WTC11 (cell line): ENCODE measurements around the gene ZNF283. TPM values are rescaled to one million over a fixed set of nuclear protein-coding genes. Genes with fewer than 3 reads are reported as not detected.

Experiments used
- ATAC-seq: fragments of 200-7000 bp; cut with Tn5 transposase; 2 replicates; pipeline ENCODE4 v1.10.0; 2021; ENCODE audit warnings: mild to moderate bottlenecking, moderate library complexity
- CTCF ChIA-PET: fragments of 300-600 bp; sonication (Branson Sonifier 250); formaldehyde crosslinking; loops from one replicate; lab custom pipeline; 2021; ENCODE audit warnings: antibody characterized with exemption; lab: Charles Lee
- POLR2A ChIA-PET: fragments of 350-600 bp; sonication (Branson Sonifier 250); formaldehyde crosslinking; loops from one replicate; lab custom pipeline; 2021; ENCODE audit warnings: antibody characterized with exemption; lab: Charles Lee
- DNase-seq: peaks from one replicate; pipeline ENCODE4 v3.0.0; 2021; ENCODE audit warnings: low spot score
- H3K27ac Mint-ChIP-seq: 2 replicates; pipeline ENCODE4 v1.8.0; 2021; ENCODE audit warnings: mixed read lengths
- H3K27me3 Mint-ChIP-seq: 2 replicates; pipeline ENCODE4 v1.8.0; 2021; ENCODE audit warnings: low read depth, mild to moderate bottlenecking, moderate library complexity, mixed read lengths
- H3K36me3 Mint-ChIP-seq: 2 replicates; pipeline ENCODE4 v1.8.0; 2021; ENCODE audit warnings: mixed read lengths
- H3K4me1 Mint-ChIP-seq: 2 replicates; pipeline ENCODE4 v1.8.0; 2022; ENCODE audit warnings: mixed read lengths
- H3K4me3 Mint-ChIP-seq: 2 replicates; pipeline ENCODE4 v1.8.0; 2021; ENCODE audit warnings: mild to moderate bottlenecking, moderate library complexity, mixed read lengths
- H3K9me3 Mint-ChIP-seq: 2 replicates; pipeline ENCODE4 v1.8.0; 2021; ENCODE audit warnings: mixed read lengths
- CREB1 ChIP-seq: sonication (generic); formaldehyde crosslinking; IDR thresholded peaks from 2 replicates; pipeline ENCODE4 v1.8.0; 2023; ENCODE audit warnings: mild to moderate bottlenecking, missing genetic modification reagents
- FOXK1 ChIP-seq: sonication (generic); formaldehyde crosslinking; IDR thresholded peaks from 2 replicates; pipeline ENCODE4 v1.8.0; 2022; ENCODE audit warnings: mild to moderate bottlenecking, moderate library complexity, missing genetic modification reagents
- GABPB1 ChIP-seq: sonication (generic); formaldehyde crosslinking; IDR thresholded peaks from 2 replicates; pipeline ENCODE4 v1.8.1; 2023; ENCODE audit warnings: mild to moderate bottlenecking, missing genetic modification reagents
- IRF2 ChIP-seq: sonication (generic); formaldehyde crosslinking; IDR thresholded peaks from 2 replicates; pipeline ENCODE4 v1.8.0; 2022; ENCODE audit warnings: low read depth, missing genetic modification reagents, borderline replicate concordance
- SMAD3 ChIP-seq: sonication (generic); formaldehyde crosslinking; IDR thresholded peaks from 2 replicates; pipeline ENCODE4 v1.8.0; 2022; ENCODE audit warnings: missing genetic modification reagents, mild to moderate bottlenecking, borderline replicate concordance
- ZNF263 ChIP-seq: sonication (generic); formaldehyde crosslinking; IDR thresholded peaks from 2 replicates; pipeline ENCODE4 v1.8.1; 2022; ENCODE audit warnings: low read depth, mild to moderate bottlenecking, moderate library complexity, missing genetic modification reagents
- ZNF317 ChIP-seq: sonication (generic); formaldehyde crosslinking; IDR thresholded peaks from 2 replicates; pipeline ENCODE4 v1.8.1; 2023; ENCODE audit warnings: low read depth, mild to moderate bottlenecking, moderate library complexity, missing genetic modification reagents, borderline replicate concordance
- ZNF671 ChIP-seq: fragments of 250-450 bp; sonication (Bioruptor Pico); IDR thresholded peaks from 2 replicates; pipeline ENCODE4 v1.8.0; 2021; ENCODE audit warnings: mild to moderate bottlenecking
- total RNA-seq: library from RNA; stranded (reverse); gene quantifications from 3 replicates; pipeline ENCODE4 v1.2.3, GENCODE V29; 2021
- TF ChIP-seq, protein P1 (sequence below): fragments of 200-600 bp; IDR thresholded peaks from 2 replicates; pipeline ENCODE4 v1.8.0; 2022; ENCODE audit warnings: antibody characterized with exemption
- TF ChIP-seq, protein P2 (sequence below): sonication (generic); formaldehyde crosslinking; IDR thresholded peaks from 2 replicates; pipeline ENCODE4 v1.8.0; 2022; ENCODE audit warnings: mild to moderate bottlenecking, missing genetic modification reagents
- TF ChIP-seq, protein P3 (sequence below): fragments of 250-450 bp; sonication (Bioruptor Pico); IDR thresholded peaks from 2 replicates; pipeline ENCODE4 v2.1.2; 2022; ENCODE audit warnings: mild to moderate bottlenecking, moderate library complexity
- TF ChIP-seq, protein P4 (sequence below): sonication (generic); formaldehyde crosslinking; conservative IDR thresholded peaks from 2 replicates; pipeline ENCODE4 v1.8.1; 2023; ENCODE audit warnings: mild to moderate bottlenecking, low read depth, missing genetic modification reagents, moderate library complexity
- TF ChIP-seq, protein P5 (sequence below): sonication (generic); formaldehyde crosslinking; IDR thresholded peaks from 2 replicates; pipeline ENCODE4 v1.8.1; 2023; ENCODE audit warnings: mild to moderate bottlenecking, missing genetic modification reagents

The ZNF283 gene
- total RNA-seq, 1 experiment from 2014 or later: 7.1 TPM

DNA sequence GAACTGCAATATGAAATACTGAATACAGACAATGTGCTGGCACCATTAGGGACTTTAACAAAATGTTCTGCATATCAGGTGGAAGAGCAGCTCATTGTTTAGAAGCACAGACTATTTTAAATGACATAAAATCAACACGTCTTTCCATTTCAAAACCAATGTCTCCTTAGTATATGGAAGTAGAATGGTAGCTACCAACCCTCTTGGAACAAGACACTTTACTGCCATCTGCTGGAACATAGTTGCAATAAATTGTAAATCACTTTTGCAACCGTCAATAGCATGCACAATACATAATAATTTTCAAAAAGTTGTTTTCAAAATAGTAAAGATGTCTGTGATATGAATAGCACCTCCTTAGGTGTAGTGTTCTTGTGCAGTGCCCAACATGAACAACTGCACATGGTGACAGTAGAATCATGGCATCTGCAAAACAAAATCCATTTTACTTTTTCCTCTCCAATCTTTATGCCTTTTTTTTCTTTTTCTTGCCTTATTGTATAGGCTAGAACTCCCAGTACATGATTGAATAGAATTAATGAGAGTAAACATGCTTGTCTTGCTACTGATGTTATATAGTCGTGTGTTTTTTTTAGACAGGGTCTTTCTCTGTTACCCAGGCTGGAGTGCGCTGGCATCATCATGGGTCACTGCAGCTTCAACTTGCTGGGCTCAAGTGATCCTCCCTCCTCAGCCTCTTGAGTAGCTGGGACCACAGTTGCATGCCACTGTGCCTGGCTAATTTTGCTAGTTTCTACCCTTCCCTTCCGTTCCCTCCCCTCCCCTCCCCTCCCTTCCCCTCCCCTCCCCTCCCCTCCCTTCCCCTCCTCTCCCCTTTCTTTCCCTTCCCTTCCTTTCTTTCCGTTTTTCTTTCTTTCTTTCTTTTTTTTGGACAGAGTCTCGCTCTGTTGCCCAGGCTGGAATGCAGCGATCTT is 17.1 kb upstream of the ZNF283 start:
- POLR2A ChIA-PET: interaction anchor here (0.6 kb wide), 1 partner anchor 9 kb away, joined by 5 read pairs; no protein-coding TSS in a partner anchor
- no peaks in the 10 kb centered on the region for H3K36me3 Mint-ChIP-seq
- no peaks in the 10 kb centered on the region for H3K4me1 Mint-ChIP-seq
- CTCF ChIA-PET: interaction anchor here (0.6 to 1.9 kb wide), 27 partner anchors 9 to 385 kb away, joined by 3 to 36 read pairs (median 5); partner anchors contain the start of genes IRGQ, PLAUR, SMG9 and ZNF155
- no peak overlapping the region for H3K27ac Mint-ChIP-seq
- no peak for TF ChIP-seq ZNF671
- TF ChIP-seq, protein P1, sequence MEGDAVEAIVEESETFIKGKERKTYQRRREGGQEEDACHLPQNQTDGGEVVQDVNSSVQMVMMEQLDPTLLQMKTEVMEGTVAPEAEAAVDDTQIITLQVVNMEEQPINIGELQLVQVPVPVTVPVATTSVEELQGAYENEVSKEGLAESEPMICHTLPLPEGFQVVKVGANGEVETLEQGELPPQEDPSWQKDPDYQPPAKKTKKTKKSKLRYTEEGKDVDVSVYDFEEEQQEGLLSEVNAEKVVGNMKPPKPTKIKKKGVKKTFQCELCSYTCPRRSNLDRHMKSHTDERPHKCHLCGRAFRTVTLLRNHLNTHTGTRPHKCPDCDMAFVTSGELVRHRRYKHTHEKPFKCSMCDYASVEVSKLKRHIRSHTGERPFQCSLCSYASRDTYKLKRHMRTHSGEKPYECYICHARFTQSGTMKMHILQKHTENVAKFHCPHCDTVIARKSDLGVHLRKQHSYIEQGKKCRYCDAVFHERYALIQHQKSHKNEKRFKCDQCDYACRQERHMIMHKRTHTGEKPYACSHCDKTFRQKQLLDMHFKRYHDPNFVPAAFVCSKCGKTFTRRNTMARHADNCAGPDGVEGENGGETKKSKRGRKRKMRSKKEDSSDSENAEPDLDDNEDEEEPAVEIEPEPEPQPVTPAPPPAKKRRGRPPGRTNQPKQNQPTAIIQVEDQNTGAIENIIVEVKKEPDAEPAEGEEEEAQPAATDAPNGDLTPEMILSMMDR: peak; percentile 33
- H3K4me3 Mint-ChIP-seq: no peak overlapping the region
- H3K9me3 Mint-ChIP-seq: peaks cover 20% of the 10 kb centered on the region
- no peak for DNase-seq
- ATAC-seq: peak; percentile 39; the same call in 1 of the 2 replicates
- H3K27me3 Mint-ChIP-seq: peaks cover 23% of the 10 kb centered on the region

DNA sequence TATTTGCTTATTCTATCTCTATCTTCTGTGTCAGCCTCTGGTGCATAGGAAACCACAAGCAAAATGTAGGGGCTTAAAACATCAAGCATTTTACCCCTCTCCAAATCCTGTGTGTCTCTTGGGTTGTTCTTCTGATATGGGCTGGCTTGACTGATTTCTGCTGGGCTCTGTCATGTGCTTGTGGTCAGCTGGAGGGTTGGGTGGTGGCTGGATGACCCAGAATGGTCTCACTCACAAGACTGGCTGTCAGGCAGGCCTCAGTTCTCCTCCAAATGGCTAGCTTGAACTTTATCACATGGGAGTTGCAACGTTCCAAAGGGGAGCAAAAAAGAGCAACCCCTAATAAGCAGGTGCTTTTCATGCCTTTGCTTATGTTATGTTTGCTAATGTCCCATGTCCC is 15.3 kb upstream of the ZNF283 start:
- Mint-ChIP-seq H3K27me3 (peaks cover 31% of the 10 kb centered on the region), H3K27ac (no peak overlapping the region), H3K4me1 (peaks cover 4% of the 10 kb centered on the region), H3K9me3 (peaks cover 24% of the 10 kb centered on the region), H3K36me3 (no peaks in the 10 kb centered on the region; the same call in 1 of the 2 replicates), H3K4me3 (no peak overlapping the region)
- no peak for DNase-seq
- ChIA-PET CTCF (no interaction called here), POLR2A (no interaction called here)
- TF ChIP-seq FOXK1 (CRISPR knock-in tag) (no peak), CREB1 (CRISPR knock-in tag) (no peak), SMAD3 (no peak), ZNF263 (CRISPR knock-in tag) (no peak)
- TF ChIP-seq, protein P2, sequence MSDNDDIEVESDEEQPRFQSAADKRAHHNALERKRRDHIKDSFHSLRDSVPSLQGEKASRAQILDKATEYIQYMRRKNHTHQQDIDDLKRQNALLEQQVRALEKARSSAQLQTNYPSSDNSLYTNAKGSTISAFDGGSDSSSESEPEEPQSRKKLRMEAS (CRISPR knock-in tag): no peak
- TF ChIP-seq, protein P3, sequence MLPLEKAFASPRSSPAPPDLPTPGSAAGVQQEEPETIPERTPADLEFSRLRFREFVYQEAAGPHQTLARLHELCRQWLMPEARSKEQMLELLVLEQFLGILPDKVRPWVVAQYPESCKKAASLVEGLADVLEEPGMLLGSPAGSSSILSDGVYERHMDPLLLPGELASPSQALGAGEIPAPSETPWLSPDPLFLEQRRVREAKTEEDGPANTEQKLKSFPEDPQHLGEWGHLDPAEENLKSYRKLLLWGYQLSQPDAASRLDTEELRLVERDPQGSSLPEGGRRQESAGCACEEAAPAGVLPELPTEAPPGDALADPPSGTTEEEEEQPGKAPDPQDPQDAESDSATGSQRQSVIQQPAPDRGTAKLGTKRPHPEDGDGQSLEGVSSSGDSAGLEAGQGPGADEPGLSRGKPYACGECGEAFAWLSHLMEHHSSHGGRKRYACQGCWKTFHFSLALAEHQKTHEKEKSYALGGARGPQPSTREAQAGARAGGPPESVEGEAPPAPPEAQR (CRISPR knock-in tag): no peak
- TF ChIP-seq, protein P4, sequence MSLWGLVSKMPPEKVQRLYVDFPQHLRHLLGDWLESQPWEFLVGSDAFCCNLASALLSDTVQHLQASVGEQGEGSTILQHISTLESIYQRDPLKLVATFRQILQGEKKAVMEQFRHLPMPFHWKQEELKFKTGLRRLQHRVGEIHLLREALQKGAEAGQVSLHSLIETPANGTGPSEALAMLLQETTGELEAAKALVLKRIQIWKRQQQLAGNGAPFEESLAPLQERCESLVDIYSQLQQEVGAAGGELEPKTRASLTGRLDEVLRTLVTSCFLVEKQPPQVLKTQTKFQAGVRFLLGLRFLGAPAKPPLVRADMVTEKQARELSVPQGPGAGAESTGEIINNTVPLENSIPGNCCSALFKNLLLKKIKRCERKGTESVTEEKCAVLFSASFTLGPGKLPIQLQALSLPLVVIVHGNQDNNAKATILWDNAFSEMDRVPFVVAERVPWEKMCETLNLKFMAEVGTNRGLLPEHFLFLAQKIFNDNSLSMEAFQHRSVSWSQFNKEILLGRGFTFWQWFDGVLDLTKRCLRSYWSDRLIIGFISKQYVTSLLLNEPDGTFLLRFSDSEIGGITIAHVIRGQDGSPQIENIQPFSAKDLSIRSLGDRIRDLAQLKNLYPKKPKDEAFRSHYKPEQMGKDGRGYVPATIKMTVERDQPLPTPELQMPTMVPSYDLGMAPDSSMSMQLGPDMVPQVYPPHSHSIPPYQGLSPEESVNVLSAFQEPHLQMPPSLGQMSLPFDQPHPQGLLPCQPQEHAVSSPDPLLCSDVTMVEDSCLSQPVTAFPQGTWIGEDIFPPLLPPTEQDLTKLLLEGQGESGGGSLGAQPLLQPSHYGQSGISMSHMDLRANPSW (CRISPR knock-in tag): no peak
- ATAC-seq: no peak

DNA sequence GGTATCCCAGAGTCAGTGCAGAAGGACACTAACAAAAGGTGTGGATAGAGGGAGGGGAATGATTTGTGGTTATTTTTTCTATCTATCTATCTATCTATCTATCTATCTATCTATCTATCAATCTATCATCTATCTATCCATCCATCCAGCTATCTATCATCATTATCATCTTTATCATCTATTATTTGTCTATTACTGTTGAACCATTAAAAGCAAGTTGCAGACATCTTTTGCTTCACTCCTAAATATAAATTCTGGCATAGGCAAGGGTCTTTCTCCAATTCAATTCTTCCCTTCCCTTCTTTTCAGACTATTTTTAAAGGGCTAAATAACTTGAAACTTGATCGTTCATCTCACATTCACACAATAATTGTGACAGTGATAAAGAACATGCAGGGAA is 14.9 kb upstream of the ZNF283 start:
- CTCF ChIA-PET: interaction anchor here (1.0 to 1.2 kb wide), 2 partner anchors 46 to 144 kb away, joined by 3 read pairs; no protein-coding TSS in a partner anchor

More for the DNA sequence above, 14.9 kb upstream of the ZNF283 start:
- peaks cover 4% of the 10 kb centered on the region for H3K4me1 Mint-ChIP-seq
- ATAC-seq (no peak), DNase-seq (no peak)
- H3K4me3 Mint-ChIP-seq: no peak overlapping the region
- H3K36me3 Mint-ChIP-seq: no peaks in the 10 kb centered on the region; the same call in 1 of the 2 replicates
- H3K27ac Mint-ChIP-seq: no peak overlapping the region
- POLR2A ChIA-PET: no interaction called here
- TF ChIP-seq ZNF317 (CRISPR knock-in tag): no peak
- TF ChIP-seq, protein P5, sequence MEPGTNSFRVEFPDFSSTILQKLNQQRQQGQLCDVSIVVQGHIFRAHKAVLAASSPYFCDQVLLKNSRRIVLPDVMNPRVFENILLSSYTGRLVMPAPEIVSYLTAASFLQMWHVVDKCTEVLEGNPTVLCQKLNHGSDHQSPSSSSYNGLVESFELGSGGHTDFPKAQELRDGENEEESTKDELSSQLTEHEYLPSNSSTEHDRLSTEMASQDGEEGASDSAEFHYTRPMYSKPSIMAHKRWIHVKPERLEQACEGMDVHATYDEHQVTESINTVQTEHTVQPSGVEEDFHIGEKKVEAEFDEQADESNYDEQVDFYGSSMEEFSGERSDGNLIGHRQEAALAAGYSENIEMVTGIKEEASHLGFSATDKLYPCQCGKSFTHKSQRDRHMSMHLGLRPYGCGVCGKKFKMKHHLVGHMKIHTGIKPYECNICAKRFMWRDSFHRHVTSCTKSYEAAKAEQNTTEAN (CRISPR knock-in tag): no peak
- no peak for TF ChIP-seq IRF2 (CRISPR knock-in tag)
- TF ChIP-seq CREB1 (CRISPR knock-in tag): no peak
- TF ChIP-seq GABPB1 (CRISPR knock-in tag): no peak
- peaks cover 31% of the 10 kb centered on the region for H3K27me3 Mint-ChIP-seq
- peaks cover 28% of the 10 kb centered on the region for H3K9me3 Mint-ChIP-seq
